Stimulated activated CD8-positive, alpha-beta memory T cell treated with anti-CD3 and anti-CD28 coated beads, Interleukin-15, amount 100 ng/mL, for 48 hours (primary cell): ENCODE data around the gene PJVK.

Source experiments
- DNase-seq, 2 donors: peaks; one replicate each; pipeline ENCODE4 v3.0.0-alpha.2; 2020; ENCODE audit warnings: low read depth in 2 of 2

The PJVK gene

DNA sequence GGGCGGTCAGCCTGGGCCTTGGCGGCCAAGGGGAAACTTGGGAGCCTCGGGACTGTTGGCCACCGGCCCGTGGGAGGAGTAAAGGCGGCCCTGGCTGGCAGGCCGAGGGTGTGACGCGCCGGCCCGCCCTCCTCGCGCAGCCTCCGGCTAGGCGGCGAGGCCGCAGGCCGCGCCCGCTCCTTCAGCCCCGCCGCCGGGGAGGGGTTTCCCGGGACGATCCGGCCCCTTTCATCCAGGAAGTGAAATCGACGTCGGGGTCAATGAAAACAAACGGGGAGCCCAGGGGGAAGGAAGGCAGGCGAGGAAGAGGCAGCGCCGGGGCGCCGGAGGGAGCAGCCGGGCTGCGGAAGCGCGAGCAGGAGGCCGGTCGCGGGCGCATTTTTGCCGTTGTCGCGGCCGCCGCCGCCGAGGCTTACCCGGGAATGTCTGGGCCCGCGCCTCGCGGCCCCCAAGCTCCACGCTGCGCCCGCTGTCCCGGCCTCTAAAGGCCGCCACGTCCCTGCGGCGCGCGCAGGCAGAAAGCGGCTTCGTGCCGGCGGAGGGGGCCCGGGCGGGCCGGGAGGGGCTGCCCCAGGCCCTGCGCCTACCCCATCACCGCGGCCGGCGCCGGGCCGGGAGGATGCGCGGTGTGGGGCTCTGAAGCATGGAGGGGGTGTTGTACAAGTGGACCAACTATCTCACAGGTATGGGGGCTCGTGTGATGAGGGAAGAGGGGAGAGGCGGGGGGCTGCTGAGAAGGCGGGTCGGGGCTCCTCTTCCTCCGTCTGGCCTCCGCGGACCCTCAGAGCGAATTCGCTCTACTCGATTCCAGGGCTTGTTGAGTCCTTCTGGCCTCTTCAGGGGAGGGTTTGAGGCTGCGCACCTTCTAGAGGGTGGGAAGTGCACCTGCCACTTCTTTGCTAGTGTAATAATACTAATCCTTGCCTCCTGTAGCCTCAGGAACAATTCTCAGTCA, 29.3 kb downstream of the PJVK start, which contains the start of gene PLEKHA3:
Gene PLEKHA3, plus strand, starts transcription at position 231 of the 955 bp plus-strand sequence. Its CDS starts 413 bp downstream, at position 644.
- peak; percentile 76 to 78 for DNase-seq

DNA sequence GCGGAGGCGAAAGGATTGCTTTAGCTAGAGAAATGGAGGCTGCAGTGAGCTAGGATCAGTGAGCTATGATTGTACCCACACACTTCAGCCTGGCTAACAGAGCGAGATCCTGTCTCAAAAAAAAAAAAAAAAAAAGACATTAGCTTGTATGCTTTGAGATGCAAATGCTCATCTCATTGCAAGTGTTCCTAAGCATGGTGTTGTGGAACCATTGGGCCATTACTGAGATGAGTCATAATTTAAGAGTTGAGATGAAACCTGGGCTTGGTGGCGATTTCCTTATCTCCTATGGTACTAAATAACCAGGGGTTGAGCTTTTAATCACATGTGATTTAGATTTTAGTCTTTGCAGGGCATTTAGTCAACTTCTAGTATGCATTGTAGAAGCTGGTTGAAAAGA, 31.3 kb downstream of the PJVK start:
- no peak for DNase-seq

DNA sequence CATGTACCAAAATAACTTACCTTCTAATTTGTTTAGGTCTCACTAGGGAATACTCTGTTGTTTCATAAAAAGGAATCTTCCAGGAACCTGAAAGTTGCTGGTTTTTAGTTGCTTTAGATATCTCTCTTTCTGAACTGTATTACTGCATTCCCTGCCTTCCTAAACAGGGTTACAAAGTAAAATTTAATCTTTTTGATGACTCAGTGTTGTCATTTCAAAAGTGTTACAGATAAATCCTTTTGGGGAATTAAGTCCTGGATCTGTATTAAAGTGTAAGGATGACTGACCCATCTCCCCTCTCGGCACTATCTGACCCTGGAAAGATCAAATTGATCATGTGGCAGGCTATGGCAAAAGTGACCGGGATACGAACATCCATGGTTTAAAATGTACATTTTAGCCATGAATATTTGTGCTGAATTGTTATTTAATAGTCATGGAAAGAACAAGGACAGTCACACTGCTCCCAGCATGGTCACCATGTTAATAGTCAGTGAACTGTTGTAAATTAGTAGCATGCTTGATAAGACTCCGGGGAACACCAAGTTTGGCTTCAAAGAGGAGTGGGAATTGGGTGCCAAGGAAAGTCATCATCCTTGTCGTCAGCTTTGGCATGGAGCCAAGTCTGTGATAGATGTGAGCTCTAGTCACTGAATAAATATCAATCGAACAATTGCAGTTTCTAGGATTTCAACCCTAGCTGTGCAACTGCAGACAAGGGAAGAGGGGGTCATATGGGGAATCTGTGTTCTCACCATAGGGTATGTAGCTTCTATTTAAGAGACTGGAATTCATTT, 33.3 kb downstream of the PJVK start:
- DNase-seq: no peak

DNA sequence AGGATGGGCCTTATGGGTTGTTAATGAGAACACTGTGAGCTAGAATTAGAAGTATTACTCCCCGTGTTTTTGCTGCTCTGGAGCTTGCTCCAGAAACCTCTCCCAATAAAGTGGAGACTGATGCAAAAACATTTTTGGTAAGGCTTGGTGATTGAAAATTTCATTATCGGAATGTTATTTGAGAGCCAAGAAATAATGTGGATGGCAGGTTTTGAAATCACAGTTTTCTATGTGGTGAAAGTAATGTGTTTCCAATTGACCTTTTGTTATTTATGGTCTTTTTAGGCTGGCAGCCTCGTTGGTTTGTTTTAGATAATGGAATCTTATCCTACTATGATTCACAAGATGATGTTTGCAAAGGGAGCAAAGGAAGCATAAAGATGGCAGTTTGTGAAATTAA, 34.2 kb downstream of the PJVK start:
- no peak for DNase-seq

DNA sequence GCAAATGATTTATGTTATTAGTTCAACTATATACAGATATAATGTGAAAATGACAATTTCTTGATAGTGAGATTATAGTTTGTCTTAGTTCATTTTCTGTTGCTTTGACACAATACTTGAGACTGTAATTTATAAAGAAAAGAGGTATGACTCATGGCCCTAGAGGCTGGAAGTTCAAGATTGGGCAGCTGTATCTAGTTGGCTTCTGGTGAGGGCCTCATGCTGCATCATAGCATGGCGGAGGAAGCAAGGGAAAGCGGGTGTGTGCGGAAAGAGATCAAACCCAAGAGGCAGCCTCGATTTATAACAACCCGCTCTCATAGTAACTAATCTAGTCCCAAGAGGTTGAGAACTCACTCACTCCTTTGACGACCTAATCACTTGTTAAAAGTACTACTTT, 40.4 kb downstream of the PJVK start:
- DNase-seq: no peak

DNA sequence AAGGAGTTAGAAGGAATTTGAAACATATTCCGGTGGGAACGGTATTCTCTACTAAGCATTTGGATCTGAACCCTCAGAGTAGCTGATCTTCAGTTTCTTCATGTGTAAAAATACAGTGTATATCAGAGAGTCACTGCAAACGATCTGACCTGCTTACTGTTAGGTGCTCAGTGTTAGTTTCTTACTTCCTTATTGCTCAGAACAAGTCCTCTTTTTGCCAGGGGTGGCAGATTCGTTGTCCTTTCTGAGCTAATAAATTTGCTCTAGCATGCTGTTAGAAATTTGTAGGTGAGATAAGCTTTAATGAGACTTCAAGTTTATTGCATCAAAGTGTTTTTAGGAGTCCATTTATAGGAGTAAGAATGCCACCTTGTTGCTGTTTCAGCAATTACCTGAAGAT, 44.9 kb downstream of the PJVK start:
- DNase-seq: no peak

DNA sequence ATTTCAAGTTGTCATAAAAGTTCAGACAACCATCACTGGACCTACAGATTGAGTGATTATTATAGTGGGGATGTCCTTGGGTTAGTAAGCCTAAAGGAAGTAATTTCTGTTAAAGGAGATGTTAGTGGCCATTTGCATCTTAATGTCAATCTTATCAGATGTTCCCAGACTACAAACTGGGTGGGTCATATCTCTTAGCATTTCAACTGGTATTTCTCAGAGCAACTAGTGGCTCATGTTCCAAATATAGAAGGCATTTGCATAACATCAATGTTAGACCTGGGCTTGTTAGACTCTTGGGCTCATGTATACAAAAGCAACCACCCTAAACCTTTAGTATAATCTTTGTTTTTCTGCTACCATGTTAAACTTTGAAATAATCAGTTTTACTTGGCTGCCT, 47.0 kb downstream of the PJVK start:
- DNase-seq: no peak

DNA sequence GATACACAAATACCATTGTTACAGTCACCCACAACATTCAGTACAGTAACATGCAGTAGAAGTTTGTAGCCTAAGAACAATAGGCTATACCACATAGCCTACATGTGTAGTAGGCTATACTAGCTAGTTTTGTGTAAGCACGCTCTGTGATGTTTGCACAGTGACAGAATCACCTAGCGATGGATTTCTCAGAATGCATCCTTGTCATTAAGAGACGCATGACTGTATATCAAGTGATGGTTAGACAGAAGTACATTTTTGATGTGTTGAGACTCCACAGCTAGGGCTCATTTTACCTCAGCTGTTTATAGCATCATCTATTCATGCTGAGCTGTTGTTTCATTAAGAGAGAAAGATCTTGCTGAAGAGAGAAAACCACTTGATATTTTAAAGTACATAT, 48.5 kb downstream of the PJVK start:
- DNase-seq: no peak

DNA sequence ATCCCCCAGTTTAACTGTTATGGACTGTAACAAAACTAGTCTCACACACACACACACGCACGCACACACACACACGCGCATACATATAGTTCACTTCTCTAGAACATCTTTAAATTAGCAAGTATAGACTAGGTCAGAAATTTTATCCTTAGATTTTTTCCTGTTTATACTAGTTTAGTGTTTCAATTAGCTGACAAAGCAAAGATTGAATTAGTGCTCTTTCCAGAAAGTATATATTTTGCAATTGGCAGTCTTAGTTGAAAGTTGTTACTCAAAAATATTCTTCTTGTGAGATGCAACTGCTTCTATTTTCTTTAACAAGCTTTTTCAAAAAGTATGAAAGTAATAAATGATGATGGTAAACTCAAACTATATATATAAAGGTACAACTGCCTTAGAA, 51.6 kb downstream of the PJVK start:
- DNase-seq: no peak

DNA sequence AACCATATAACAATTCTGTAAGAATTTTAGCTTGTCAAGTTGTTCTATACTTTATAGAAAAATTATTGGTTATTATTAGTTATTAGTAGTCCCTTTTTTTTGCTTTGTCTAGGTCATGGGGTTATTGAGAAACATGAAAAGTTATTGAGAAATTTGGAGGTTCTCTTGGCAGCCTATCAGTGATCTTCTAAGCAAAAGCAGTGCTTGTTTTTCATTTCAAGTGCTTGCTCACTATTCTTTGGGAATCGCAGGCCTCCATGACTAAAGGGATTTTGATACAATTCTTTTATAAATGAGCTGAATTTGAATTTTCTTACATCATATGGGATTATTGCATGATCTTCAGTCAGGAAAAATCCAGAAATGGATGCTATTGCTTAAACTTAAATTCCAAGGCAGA, 54.9 kb downstream of the PJVK start:
- DNase-seq: no peak

DNA sequence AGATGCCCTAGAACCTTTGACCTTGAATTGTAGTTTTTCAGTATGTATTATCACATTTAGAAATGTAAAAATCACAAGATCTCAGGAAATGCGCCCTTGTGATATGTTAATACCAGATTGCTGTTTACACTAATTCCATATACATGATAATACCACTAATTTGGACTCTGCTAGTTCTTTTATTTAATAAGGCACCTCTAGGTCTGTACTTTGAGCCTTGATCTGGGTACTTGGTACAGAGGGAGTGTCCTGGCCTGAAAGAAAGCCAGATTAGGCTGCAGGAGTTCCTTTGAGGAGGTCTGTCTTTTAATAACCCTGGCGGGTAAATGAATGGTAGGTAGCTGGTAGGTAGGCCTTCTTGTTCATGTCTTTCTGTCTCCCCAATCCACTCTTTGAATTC, 55.3 kb downstream of the PJVK start:
- no peak for DNase-seq

DNA sequence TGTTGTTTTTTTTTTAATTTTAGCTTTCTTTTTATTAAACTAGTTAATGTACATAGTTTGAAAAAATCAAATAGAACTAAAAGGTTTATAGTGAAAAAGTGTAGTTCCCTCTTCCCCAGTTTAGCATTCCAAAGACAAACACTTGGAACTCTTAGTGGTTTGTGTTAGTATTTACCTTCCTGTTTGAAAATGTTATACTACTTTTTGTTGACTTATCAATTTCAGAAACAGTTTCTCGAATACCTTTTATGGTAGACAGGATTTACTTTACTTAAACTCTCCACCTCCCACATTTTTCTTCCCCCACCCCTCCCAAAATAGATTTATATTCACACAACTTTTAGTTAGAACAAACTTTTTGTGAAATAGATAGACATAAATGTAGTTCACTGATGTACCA, 55.8 kb downstream of the PJVK start:
- no peak for DNase-seq

DNA sequence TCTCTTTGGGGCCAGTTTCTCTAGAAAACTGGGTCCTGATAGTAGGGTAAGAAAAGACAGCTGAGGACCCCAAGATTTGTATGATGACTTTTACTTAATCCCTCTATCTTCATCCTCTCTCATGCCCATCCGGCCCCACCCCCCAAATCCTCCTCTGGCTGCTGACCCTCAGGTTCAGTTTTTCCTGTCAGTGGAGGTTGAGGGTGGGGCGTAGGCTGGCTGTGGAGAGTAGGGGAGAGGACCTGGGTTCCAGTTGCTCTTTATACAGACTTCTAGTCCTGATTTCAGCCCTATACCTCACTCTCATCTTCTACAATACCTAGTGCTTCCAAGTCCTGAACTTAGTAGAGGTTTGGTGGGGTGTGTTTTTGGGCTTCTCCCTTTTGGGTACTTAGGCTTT, 57.5 kb downstream of the PJVK start:
- no peak for DNase-seq

DNA sequence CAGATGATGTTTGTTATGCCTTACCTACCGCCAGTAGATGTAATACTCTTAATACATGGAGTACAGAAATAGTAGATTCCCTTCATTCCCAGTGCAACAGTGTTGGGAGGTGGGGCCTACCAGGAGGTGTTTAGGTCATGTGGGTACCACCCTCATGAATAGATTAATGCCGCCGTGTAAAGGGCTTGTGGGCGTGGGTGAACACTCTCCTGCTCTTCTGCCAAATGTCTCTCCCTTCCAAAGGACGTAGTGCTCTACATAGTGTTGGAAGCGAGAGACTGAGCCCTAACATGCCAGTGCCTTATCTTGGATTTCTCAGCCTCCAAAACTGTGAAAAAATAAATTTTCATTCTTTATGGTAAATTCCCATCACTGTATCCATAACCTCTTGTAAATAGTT, 59.2 kb downstream of the PJVK start:
- no peak for DNase-seq
